Fibroblast of peridontal ligament (primary cell): ENCODE measurements around the gene ANP32D.
"Not testable (repeated sequence)": the region's sequence is repeated elsewhere in the genome, so short reads cannot be mapped to it uniquely, and the experiment has no call there.

Source experiments
- DNase-seq: peaks from one replicate; pipeline ENCODE4 v3.0.0-alpha.2; 2010; ENCODE audit errors: extremely low read depth

The ANP32D gene

DNA sequence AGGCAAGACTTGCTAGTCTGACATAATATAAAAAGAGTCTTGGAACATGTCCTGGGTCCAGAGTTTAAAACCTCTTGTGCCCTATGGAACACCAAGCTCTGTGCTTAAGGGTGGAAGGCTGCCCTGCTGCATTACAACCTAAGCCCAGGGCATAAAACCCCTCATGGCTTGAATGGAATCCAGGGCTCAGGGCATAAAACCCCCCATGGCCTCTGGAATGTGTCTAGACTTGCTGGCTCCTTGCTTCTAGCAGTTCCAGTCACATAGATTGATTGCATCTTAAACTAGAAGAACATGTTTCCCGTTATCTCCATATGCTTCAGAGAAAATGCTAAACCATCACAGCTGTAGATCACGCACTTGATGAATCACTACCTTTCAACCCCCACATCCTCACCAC lies 34.5 kb downstream of the ANP32D start:
- DNase-seq: not testable (repeated sequence)

- DNase-seq: no peak
These were observed 36.6 kb downstream of the ANP32D start for GRCh38 chr12:48508987-48509386.

DNA sequence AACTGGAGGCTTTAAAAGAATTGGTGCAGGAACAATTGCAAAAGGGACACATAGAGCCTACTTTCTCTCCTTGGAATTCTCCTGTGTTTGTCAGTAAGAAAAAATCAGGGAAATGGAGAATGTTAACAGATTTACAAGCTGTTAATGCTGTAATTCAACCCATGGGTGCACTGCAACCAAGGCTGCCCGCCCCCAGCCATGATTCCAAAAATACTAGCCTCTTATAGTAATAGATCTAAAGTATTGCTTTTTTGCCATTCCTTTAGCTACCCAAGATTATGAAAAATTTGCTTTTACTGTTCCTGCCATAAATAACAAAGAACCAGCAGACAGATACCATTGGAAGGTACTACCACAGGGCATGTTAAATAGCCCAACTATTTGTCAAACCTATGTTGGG lies 37.8 kb downstream of the ANP32D start:
- DNase-seq: no peak

- no peak for DNase-seq
These were observed 40.5 kb downstream of the ANP32D start for GRCh38 chr12:48512855-48513254.

DNA sequence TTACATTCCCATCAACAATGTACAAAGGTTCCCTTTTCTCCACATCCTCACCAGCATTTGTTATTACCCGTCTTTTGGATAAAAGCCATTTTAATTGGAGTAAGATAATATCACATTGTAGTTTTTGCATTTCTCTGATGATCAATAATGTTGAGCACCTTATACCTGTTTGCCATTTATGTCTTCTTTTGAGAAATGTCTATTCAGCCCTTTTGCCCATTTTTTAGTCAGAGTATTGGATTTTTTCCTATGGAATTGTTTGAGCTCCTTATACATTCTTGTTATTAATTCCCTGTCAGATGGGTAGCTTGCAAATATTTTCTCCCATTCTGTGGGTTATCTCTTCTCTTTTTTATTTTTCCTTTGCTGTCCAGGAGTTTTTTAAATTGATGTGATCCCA lies 42.4 kb downstream of the ANP32D start:
- no peak for DNase-seq

DNA sequence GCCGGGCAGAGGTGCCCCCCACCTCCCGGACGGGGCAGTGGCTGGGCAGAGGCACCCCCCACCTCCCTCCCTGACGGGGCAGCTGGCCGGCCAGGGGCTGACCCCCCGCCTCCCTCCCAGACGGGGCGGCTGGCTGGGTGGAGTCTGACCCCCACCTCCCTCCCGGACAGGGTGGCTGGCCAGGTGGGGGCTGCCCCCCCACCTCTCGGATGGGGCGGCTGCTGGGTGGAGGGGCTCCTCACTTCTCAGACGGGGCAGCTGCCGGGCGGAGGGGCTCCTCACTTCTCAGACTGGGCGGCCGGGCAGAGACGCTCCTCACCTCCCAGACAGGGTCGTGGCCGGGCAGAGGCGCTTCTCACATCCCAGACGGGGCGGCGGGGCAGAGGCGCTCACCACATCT lies 48.0 kb downstream of the ANP32D start:
- DNase-seq: not testable (repeated sequence)
